Upper lobe of right lung (tissue), 1 donor: Measurements from ENCODE around the gene SPOCK1. TPM values are rescaled to one million over a fixed set of nuclear protein-coding genes. Genes with fewer than 3 reads are reported as not detected.
A peak's percentile ranks its signal among the peaks of the same experiment; 100 is the strongest.

Experiments
- ATAC-seq: fragments of 200-7000 bp; cut with Tn5 transposase; one replicate; pipeline ENCODE4 v1.9.1; 2020; ENCODE audit warnings: mild to moderate bottlenecking, moderate library complexity
- DNase-seq: peaks from one replicate; pipeline ENCODE4 v3.0.0-alpha.2; 2020
- H3K27ac ChIP-seq: fragments of 200-600 bp; one replicate; pipeline ENCODE4 v1.8.0; 2022
- H3K27me3 ChIP-seq: fragments of 200-600 bp; one replicate; pipeline ENCODE4 v1.8.0; 2022; ENCODE audit warnings: mild to moderate bottlenecking
- H3K36me3 ChIP-seq: fragments of 200-600 bp; one replicate; pipeline ENCODE4 v1.8.0; 2022
- H3K4me1 ChIP-seq: fragments of 200-600 bp; one replicate; pipeline ENCODE4 v1.8.0; 2022
- H3K4me3 ChIP-seq: fragments of 200-600 bp; one replicate; pipeline ENCODE4 v1.8.0; 2022; ENCODE audit warnings: mild to moderate bottlenecking
- H3K9me3 ChIP-seq: fragments of 200-600 bp; one replicate; pipeline ENCODE4 v1.8.0; 2022
- intact Hi-C: fragments of 100-400 bp; cut with DNase I; formaldehyde crosslinking; loops from one replicate; pipeline ENCODE4 v1.11.0; 2022
- total RNA-seq: library from RNA; stranded (reverse); fragmentation: NEBNext Ultra II Directional; extraction: Animal tissue kit (Norgen Biotek cat#: 25700); gene quantifications from one replicate; pipeline ENCODE4 v1.2.1, GENCODE V29; 2021
- TF ChIP-seq, protein P1 (sequence below): fragments of 200-600 bp; IDR thresholded peaks from one replicate; pipeline ENCODE4 v1.8.0; 2022; ENCODE audit warnings: antibody characterized with exemption
- donor health status: DM: no; HTN: yes; CAD: no; lungs with severe emphysema.

Gene SPOCK1
- total RNA-seq, 1 donor from 2014 or later: 4.0 TPM

DNA sequence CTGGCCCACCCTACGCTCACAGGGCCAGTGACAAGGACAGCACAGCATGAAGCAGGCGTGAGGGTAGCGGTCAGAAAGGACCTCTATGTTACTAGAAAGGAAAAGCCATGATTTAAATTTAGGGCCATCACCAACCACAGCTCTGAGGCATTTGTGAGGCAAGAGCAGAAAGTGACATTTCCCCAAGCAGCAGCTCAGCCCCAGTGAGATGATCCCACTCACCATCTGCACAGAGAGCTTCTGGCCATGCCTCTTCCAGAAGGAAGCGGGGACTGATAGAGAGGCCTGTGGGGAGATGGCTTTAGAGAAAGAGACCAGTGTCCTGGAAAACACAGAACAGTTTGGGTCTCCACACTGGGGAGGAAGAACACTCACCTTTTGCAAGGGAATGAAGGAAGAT lies 413.9 kb downstream of the SPOCK1 start:
- no peaks in the 10 kb centered on the region for H3K36me3 ChIP-seq
- H3K4me1 ChIP-seq: no peaks in the 10 kb centered on the region
- H3K27ac ChIP-seq: no peak overlapping the region
- no peak for DNase-seq
- intact Hi-C loops: no loop called here
- TF ChIP-seq, protein P1, sequence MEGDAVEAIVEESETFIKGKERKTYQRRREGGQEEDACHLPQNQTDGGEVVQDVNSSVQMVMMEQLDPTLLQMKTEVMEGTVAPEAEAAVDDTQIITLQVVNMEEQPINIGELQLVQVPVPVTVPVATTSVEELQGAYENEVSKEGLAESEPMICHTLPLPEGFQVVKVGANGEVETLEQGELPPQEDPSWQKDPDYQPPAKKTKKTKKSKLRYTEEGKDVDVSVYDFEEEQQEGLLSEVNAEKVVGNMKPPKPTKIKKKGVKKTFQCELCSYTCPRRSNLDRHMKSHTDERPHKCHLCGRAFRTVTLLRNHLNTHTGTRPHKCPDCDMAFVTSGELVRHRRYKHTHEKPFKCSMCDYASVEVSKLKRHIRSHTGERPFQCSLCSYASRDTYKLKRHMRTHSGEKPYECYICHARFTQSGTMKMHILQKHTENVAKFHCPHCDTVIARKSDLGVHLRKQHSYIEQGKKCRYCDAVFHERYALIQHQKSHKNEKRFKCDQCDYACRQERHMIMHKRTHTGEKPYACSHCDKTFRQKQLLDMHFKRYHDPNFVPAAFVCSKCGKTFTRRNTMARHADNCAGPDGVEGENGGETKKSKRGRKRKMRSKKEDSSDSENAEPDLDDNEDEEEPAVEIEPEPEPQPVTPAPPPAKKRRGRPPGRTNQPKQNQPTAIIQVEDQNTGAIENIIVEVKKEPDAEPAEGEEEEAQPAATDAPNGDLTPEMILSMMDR: no peak
- no peak overlapping the region for H3K4me3 ChIP-seq
- no peaks in the 10 kb centered on the region for H3K9me3 ChIP-seq
- no peaks in the 10 kb centered on the region for H3K27me3 ChIP-seq
- ATAC-seq: no peak

DNA sequence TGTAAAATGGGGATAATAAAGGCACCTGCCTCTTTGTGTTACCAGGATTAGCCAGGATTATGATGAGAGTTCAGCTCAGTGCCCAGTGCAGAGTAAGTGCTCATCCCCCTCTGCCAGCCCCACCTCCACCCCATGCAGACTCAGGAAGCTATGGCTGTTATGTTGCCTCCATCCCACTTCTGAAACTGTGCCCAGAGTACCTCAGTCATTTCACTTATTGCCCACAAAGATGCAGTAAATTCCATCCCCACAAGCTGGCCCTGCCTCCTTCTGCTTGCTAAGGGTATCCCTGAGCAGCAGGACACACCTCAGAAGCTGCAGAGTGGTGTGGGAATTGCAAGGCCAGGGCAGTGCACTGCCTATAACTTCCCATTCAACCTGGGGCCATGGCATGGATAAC lies 415.1 kb downstream of the SPOCK1 start:
- Histone ChIP-seq H3K4me3 (no peak overlapping the region), H3K27me3 (no peaks in the 10 kb centered on the region), H3K4me1 (no peaks in the 10 kb centered on the region), H3K36me3 (no peaks in the 10 kb centered on the region), H3K9me3 (no peaks in the 10 kb centered on the region), H3K27ac (no peak overlapping the region)
- intact Hi-C loops: no loop called here
- ATAC-seq (no peak), DNase-seq (no peak)
- TF ChIP-seq, protein P1: no peak

DNA sequence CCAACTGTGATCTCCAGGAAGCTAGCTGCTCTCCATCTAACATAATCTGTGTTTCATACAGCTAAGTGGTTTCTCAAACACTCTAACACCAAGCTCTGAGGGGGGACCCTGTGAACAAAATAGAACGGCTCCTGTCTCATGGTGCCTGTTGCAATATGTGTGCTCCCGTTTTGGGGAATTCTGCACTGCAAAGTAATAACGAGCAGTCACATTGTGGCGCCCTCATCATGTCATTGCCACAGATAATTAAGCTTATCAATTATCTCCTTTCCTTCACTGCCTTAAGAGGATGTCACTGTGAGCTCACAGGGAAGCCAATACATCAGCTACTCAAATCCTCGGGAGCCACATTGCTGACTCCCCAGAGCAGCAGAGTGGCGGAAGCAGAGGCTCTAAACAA lies 416.2 kb downstream of the SPOCK1 start:
- no peak for ATAC-seq
- no peaks in the 10 kb centered on the region for H3K9me3 ChIP-seq
- H3K27ac ChIP-seq: no peak overlapping the region
- H3K36me3 ChIP-seq: no peaks in the 10 kb centered on the region
- no peaks in the 10 kb centered on the region for H3K27me3 ChIP-seq
- no peak overlapping the region for H3K4me3 ChIP-seq
- DNase-seq: no peak
- no peaks in the 10 kb centered on the region for H3K4me1 ChIP-seq
- TF ChIP-seq, protein P1: no peak
- intact Hi-C loops: no loop called here

DNA sequence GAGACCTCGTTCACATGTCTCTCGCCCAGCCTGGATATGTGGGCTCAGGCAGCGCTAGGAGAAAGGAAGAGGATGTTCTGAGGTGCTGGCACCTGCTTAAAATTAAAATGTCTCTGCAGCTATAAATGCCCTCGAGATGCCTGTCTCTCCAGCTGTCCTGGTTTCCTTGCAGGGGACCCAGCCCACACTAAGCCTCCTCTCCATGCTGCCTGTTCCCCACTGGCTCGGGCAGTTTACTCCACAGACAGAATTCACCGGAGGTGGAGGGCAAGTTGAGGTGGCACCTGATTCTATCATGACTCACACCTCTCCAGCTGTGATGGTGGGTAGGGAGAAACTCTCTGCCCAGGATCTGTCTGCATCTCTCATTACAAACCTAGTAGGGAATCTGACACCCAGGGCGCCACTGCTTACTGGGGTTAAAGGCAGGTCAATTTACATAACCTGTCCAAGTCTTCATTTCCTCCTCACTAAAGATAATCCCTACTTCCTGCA lies 420.9 kb downstream of the SPOCK1 start:
- Histone ChIP-seq H3K27me3 (no peaks in the 10 kb centered on the region), H3K4me3 (no peak overlapping the region), H3K27ac (no peak overlapping the region), H3K4me1 (no peaks in the 10 kb centered on the region), H3K9me3 (no peaks in the 10 kb centered on the region), H3K36me3 (no peaks in the 10 kb centered on the region)
- intact Hi-C loops: no loop called here
- TF ChIP-seq, protein P1: no peak
- ATAC-seq (no peak), DNase-seq (no peak)

DNA sequence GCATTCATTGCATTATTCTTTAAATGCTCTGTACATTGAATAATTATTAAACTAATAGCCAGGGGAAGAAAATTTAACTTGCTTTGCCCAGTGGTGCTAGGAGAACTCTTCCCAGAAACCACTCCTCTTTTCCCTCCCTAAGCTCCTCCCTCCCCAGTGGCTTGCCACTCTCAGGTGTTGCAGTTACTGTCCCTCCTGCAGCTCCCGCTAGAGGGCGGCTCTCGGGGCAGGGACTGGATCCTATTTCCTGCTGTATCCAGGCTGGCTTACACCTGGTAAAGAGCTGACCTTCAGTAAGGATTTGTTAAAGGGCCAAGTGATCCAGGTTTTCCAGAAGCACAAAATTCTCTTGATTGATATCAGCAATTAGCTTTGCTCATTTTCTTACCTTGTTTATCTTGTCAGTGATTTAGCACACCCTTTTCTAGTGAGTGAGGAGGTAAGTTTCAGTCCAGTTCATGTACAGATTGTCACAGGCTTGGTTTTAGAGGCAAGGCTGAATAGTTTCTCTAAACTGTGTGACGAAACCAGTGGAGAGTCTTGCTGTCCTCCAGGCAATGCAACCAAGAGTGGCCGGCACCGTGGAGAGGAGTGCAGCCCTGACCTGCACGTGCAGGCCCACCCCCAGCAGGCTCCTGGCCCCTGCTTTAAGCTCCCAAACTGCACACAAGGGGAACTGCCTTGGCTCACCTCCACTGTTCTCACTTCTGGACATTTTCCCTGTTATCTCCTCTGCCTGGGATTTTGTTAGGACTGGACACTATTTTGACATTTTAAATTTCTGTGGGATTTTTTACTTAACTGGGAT lies 423.8 kb downstream of the SPOCK1 start:
- Histone ChIP-seq H3K27ac (no peak overlapping the region), H3K36me3 (no peaks in the 10 kb centered on the region), H3K4me1 (no peaks in the 10 kb centered on the region), H3K27me3 (no peaks in the 10 kb centered on the region), H3K4me3 (no peak overlapping the region), H3K9me3 (no peaks in the 10 kb centered on the region)
- TF ChIP-seq, protein P1: peak; percentile 48
- ATAC-seq (peak; percentile 92), DNase-seq (peak; percentile 83)
- intact Hi-C loops: no loop called here
